Measurements from ENCODE around the gene CEP89. TPM values are rescaled to one million over a fixed set of nuclear protein-coding genes. Genes with fewer than 3 reads are reported as not detected.

The CEP89 gene
- polyA plus RNA-seq, 1 donor (not counting 4 experiments of a cell fraction or from before 2014, with no cell fraction given) = 11.2 TPM

GRCh38 chr19:32890841-32891240 is 80.9 kb downstream of the CEP89 start:
- H4K20me1 ChIP-seq (ENCODE audit: control insufficient read depth, extremely low read depth, insufficient read depth, low read length) = no peaks in the 10 kb centered on the region
- no peaks in the 10 kb centered on the region for H3K4me1 ChIP-seq (ENCODE audit: control insufficient read depth, extremely low read depth, insufficient read depth, low read length)
- no peak overlapping the region for H3K4me2 ChIP-seq (ENCODE audit: control insufficient read depth, extremely low read depth, insufficient read depth, low read depth, low read length)
- H3K79me2 ChIP-seq (ENCODE audit: control insufficient read depth, insufficient read depth, low read length) = no peaks in the 10 kb centered on the region
- no peaks in the 10 kb centered on the region for H3K9me1 ChIP-seq (ENCODE audit: control insufficient read depth, extremely low read depth, insufficient read depth, low read length)
- dilution Hi-C loops (cut with MboI; ENCODE audit: extremely low pct_ligation_motif_present, low sequenced_read_pairs) = loop anchor here (25.0 kb wide), 1 partner anchor 104 kb away; no protein-coding TSS in a partner anchor
- TF ChIP-seq EZH2 (IDR thresholded peaks at IDR 0.05; ENCODE audit: low read length) (no peak), CTCF (optimal IDR thresholded peaks at IDR 0.05 in 1 of 3, IDR thresholded peaks at IDR 0.05 in 1 of 3, conservative IDR thresholded peaks at IDR 0.05 in 1 of 3; ENCODE audit: extremely low read depth in 1 of 3, insufficient read depth in 2 of 3, low read length in 3 of 3) (no peak)
- no peaks in the 10 kb centered on the region for H3K27me3 ChIP-seq (ENCODE audit: control insufficient read depth, extremely low read depth, insufficient read depth, low read length)
- no peak overlapping the region for H3K4me3 ChIP-seq (ENCODE audit: control insufficient read depth in 2 of 3, extremely low read depth in 1 of 3, insufficient read depth in 2 of 3, low read depth in 1 of 3, low read length in 3 of 3)
- H3K36me3 ChIP-seq (ENCODE audit: control insufficient read depth in 2 of 2, extremely low read depth in 1 of 2, insufficient read depth in 2 of 2, low read length in 2 of 2) = peaks cover 0 to 4% of the 10 kb centered on the region in 2 experiments
- DNase-seq (ENCODE audit: low read depth, low spot score) (no peak), FAIRE-seq (no peak)
- no peak overlapping the region for H3K27ac ChIP-seq (ENCODE audit: control insufficient read depth, insufficient read depth, low read length)
- no peak overlapping the region for H2AFZ ChIP-seq (ENCODE audit: control insufficient read depth, low read length)
- H3K9me3 ChIP-seq (ENCODE audit: control insufficient read depth, low read depth, low read length) = no peaks in the 10 kb centered on the region
- H3K9ac ChIP-seq (ENCODE audit: control insufficient read depth, extremely low read depth, insufficient read depth, low read length) = no peak overlapping the region

GRCh38 chr19:32890326-32890725 is 81.4 kb downstream of the CEP89 start:
- Histone ChIP-seq H2AFZ (ENCODE audit: control insufficient read depth, low read length) (no peak overlapping the region), H3K36me3 (ENCODE audit: control insufficient read depth in 2 of 2, extremely low read depth in 1 of 2, insufficient read depth in 2 of 2, low read length in 2 of 2) (peaks cover 0 to 4% of the 10 kb centered on the region in 2 experiments), H3K9ac (ENCODE audit: control insufficient read depth, extremely low read depth, insufficient read depth, low read length) (no peak overlapping the region), H3K27ac (ENCODE audit: control insufficient read depth, insufficient read depth, low read length) (no peak overlapping the region), H3K79me2 (ENCODE audit: control insufficient read depth, insufficient read depth, low read length) (no peaks in the 10 kb centered on the region), H3K4me3 (ENCODE audit: control insufficient read depth in 2 of 3, extremely low read depth in 1 of 3, insufficient read depth in 2 of 3, low read depth in 1 of 3, low read length in 3 of 3) (no peak overlapping the region), H3K9me1 (ENCODE audit: control insufficient read depth, extremely low read depth, insufficient read depth, low read length) (no peaks in the 10 kb centered on the region), H3K9me3 (ENCODE audit: control insufficient read depth, low read depth, low read length) (no peaks in the 10 kb centered on the region), H4K20me1 (ENCODE audit: control insufficient read depth, extremely low read depth, insufficient read depth, low read length) (no peaks in the 10 kb centered on the region), H3K4me2 (ENCODE audit: control insufficient read depth, extremely low read depth, insufficient read depth, low read depth, low read length) (no peak overlapping the region), H3K27me3 (ENCODE audit: control insufficient read depth, extremely low read depth, insufficient read depth, low read length) (no peaks in the 10 kb centered on the region), H3K4me1 (ENCODE audit: control insufficient read depth, extremely low read depth, insufficient read depth, low read length) (no peaks in the 10 kb centered on the region)
- DNase-seq (ENCODE audit: low read depth, low spot score) = no peak
- dilution Hi-C loops (cut with MboI; ENCODE audit: extremely low pct_ligation_motif_present, low sequenced_read_pairs) = loop anchor here (25.0 kb wide), 1 partner anchor 103 kb away; no protein-coding TSS in a partner anchor
- TF ChIP-seq CTCF (optimal IDR thresholded peaks at IDR 0.05 in 1 of 3, IDR thresholded peaks at IDR 0.05 in 1 of 3, conservative IDR thresholded peaks at IDR 0.05 in 1 of 3; ENCODE audit: extremely low read depth in 1 of 3, insufficient read depth in 2 of 3, low read length in 3 of 3) (no peak), EZH2 (IDR thresholded peaks at IDR 0.05; ENCODE audit: low read length) (no peak)
- FAIRE-seq = no peak
